RWPE1 (cell line): Measurements from ENCODE around the gene SCAMP4.

ENCODE experiments used
- CTCF ChIA-PET: fragments of 350-600 bp; sonication (Branson Sonifier 250); formaldehyde crosslinking; extraction: SDS; loops from one replicate; lab custom pipeline; 2021; lab: Yijun Ruan, JAX
- POLR2A ChIA-PET: fragments of 400-600 bp; formaldehyde crosslinking; extraction: SDS; loops from one replicate; lab custom pipeline; 2020; ENCODE audit warnings: antibody characterized with exemption; ENCODE audit not compliant: low non-redundant PET; lab: Yijun Ruan, JAX
- DNase-seq: peaks from one replicate; pipeline ENCODE4 v3.0.0; 2012; ENCODE audit warnings: low spot score
- H3K27ac ChIP-seq: fragments of 450-650 bp; 2 replicates; pipeline ENCODE4 v1.5.1; 2017
- TF ChIP-seq, protein P1 (sequence below): fragments of 450-650 bp; conservative IDR thresholded peaks from 2 replicates; pipeline ENCODE4 v1.5.1; 2017; ENCODE audit warnings: low read depth, mild to moderate bottlenecking

Gene SCAMP4

DNA sequence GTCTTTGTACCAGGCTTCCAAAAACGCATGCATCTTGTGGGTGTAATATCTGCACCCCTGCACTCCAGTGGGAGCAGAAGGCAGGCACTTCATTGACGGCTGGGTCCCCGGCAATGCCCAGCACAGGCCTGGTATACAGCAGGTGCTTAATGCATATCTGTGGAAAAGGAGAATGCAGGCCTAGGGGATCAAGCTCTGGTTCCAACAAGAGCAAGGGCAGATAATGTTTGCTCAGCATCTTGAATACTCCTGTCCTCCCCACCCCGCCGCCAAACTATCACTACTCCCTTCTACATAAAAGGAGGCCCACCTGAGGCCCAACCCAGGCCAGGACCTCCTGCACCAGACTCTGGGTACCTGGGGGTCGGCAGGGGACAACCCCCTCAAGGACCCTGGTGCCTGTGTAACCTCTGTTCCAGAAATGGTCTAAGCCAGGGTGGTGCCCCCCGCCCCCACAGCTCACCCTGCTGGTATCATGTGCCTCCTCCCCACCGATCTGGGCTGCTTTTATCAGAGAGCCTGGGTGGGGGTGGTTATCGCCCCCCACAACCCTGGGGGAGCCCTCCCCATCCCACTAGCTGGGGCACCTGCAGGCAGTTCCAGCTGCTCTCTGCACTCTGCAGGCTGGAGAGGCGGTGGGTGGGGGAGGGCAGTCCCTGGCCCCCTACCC lies 46.7 kb upstream of the SCAMP4 start:
- DNase-seq = no peak
- peak overlapping the region; percentile 98 for H3K27ac ChIP-seq
- ChIA-PET CTCF (interaction anchor here (1.1 kb wide), 1 partner anchor 72 kb away, joined by 5 read pairs; no protein-coding TSS in a partner anchor), POLR2A (interaction anchor here (0.7 kb wide), 1 partner anchor 11 kb away, joined by 5 read pairs; no protein-coding TSS in a partner anchor)
- TF ChIP-seq, protein P1, sequence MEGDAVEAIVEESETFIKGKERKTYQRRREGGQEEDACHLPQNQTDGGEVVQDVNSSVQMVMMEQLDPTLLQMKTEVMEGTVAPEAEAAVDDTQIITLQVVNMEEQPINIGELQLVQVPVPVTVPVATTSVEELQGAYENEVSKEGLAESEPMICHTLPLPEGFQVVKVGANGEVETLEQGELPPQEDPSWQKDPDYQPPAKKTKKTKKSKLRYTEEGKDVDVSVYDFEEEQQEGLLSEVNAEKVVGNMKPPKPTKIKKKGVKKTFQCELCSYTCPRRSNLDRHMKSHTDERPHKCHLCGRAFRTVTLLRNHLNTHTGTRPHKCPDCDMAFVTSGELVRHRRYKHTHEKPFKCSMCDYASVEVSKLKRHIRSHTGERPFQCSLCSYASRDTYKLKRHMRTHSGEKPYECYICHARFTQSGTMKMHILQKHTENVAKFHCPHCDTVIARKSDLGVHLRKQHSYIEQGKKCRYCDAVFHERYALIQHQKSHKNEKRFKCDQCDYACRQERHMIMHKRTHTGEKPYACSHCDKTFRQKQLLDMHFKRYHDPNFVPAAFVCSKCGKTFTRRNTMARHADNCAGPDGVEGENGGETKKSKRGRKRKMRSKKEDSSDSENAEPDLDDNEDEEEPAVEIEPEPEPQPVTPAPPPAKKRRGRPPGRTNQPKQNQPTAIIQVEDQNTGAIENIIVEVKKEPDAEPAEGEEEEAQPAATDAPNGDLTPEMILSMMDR = no peak

DNA sequence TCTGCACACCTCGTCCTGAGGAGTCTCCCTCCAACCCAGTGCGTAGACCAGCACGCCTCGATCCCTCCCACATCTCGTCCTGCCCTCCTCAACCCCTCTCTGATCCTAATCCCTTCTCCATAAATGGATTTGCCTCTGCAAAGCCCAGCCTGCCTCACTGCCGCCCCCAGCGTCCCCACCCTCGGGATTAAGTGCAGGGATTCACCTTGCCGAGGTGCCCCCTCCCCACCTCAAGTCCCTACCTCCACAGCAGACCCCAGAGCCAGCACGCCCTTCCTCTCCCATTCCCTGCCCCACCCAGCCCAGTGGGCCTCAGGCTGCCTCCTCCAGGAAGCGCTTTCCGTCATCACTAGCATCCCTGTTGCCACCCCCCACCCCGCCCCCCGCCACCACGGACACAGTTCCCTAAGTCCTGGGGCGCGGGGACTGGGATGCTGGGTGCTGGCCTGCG lies 45.8 kb upstream of the SCAMP4 start:
- no peak for DNase-seq
- TF ChIP-seq, protein P1 = no peak
- peak overlapping the region; percentile 98 for H3K27ac ChIP-seq
- POLR2A ChIA-PET = no interaction called here
- CTCF ChIA-PET = no interaction called here

DNA sequence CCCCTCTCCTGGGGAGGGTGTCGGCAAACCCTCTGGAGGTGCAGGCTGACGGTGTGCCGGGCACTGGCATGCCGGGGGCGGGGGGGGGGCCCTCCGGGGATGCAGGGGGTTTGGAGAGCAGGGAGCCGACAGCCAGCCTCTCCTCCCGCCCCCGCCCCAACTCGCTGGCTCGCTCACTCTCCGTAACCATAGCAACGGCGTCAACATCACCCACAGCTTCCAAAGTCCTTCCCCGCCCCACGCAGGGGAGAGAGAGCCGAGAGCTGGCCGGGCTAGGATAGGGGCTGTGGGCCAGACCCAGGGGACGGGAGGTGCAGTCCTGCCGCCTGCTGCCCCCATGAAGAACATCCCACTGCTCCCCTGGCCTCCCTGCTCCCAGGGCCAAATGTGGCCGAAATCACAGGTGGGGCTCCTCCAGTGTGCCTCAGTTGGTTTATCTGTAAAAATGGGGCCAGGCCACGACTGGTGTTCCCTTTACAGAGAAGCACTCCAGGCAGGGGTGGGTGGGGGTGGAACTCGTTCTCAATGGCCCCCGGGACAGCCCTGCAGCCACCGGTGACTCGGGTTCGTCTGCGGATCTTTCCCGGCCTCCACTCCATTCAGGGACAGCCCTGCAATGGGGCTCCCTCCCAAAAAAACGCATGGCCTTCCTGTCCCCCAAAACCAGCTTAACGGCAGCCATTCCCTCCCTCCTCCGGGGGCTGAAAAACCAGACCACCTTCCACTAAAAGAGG lies 45.0 kb upstream of the SCAMP4 start:
- POLR2A ChIA-PET = no interaction called here
- no peak for DNase-seq
- CTCF ChIA-PET = interaction anchor here (0.6 kb wide), 1 partner anchor 47 kb away, joined by 3 read pairs; no protein-coding TSS in a partner anchor
- H3K27ac ChIP-seq = peak overlapping the region; percentile 98
- TF ChIP-seq, protein P1 = no peak

DNA sequence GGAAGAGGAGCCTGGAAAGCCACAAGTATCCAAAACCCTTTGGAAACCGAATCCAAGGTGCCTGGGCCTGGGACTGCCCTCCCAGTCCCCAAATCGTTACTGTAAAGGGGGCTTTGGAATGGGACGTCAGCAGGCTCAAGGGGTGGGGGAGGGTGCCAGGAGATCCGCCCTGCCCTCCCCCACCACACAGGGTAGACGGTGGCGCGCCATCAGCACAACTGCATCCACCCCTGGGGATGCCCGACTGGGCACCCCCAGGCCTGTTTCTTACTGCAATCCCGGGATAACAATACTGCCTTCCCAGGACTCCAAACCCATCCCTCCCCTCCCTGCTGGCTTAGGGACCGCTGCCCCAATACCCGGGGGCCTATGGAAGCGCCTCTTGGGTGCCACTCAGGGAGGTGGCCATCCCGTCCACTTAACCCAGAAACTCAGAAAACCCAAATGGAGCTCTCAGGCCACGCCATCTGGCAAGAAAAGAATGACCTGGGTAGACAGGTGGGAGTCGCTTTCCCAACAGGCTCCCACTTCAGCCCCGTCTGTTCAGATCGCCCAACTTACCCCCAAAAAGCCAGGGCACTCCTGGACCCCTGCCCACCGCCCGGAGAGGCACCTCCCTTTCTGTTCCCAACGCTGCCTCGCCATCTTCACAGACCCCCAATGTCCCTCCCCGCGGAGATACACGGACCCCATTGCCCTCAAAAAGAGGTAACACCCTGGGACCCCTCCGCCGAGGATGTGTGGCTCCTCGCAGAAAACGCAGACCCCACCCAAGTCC lies 44.2 kb upstream of the SCAMP4 start:
- CTCF ChIA-PET = interaction anchor here (0.6 to 0.7 kb wide), 2 partner anchors 47 to 328 kb away, joined by 3 to 4 read pairs; no protein-coding TSS in a partner anchor
- DNase-seq = no peak
- peak overlapping the region; percentile 98 for H3K27ac ChIP-seq
- TF ChIP-seq, protein P1 = no peak
- POLR2A ChIA-PET = no interaction called here

DNA sequence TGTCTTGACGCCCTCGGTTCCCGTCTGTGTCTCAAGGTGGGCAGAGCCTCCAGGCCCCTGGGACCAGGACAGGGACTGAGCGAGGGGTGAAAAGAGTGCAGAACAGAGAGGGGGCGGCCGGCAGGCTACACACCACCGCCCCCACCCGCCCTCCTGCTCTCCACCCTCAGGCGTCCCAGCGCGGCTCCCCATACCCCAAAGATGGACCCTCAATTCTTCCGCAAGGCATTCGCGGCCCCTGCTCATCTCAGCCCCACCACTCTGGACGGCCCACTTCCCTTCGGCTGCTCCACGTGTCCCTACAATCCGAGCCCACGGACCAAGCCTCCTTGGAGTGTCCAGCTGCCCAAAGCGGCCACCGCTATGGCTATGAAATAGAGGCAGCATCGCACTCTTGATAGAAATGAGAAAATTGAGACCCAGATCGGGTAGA lies 43.6 kb upstream of the SCAMP4 start:
- CTCF ChIA-PET = interaction anchor here (0.7 kb wide), 1 partner anchor 328 kb away, joined by 4 read pairs; no protein-coding TSS in a partner anchor

More for the DNA sequence above, 43.6 kb upstream of the SCAMP4 start:
- TF ChIP-seq, protein P1 = no peak
- DNase-seq = no peak
- POLR2A ChIA-PET = no interaction called here
- H3K27ac ChIP-seq = peak overlapping the region; percentile 98
